NCI-H2227 treated with DMSO at 0.1 percent for 48 hours (cell line): ENCODE measurements around the gene TCF12.
A peak's percentile ranks its signal among the peaks of the same experiment; 100 is the strongest.

ENCODE experiments used
- DNase-seq: peaks from one replicate; lab custom pipeline; 2025; lab: John Stamatoyannopoulos, UW

The TCF12 gene

DNA sequence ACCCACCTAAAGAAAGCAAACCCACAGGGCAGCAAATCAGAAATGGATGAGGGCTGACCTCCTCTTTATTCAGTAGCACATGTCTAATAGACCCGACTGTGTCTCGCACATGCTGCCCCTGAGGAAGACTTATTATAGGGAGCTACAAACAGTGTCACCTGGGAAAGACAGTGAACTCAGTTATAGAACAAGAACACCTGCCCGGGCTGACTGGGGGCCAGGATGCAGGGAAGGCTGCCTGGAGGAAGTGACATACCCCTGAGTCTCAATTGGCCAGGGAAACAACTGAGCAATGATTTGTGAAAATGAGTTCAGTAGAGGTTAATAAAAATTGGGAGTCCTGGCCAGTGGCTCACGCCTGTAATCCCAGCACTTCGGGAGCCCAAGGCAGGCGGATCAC, 379.2 kb downstream of the TCF12 start:
- DNase-seq, result no peak

DNA sequence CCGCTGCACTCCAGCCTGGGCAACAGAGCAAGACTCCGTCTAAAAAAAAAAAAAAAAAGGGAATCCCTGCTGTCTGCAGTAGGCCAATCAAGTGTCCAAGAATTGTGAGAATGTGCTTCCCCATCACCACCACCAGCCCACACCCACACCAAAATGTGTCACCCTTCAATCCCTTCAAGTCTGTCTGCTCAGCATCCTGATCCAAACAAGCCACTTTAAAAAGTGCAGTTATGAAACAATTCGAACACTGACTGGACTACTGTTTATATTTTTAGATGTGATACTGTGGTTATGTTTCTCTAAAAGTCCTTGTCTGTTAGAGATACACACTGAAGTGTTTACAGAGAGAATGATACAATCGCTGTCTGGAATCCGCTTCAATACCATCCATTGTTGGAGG, 379.8 kb downstream of the TCF12 start:
- no peak for DNase-seq

DNA sequence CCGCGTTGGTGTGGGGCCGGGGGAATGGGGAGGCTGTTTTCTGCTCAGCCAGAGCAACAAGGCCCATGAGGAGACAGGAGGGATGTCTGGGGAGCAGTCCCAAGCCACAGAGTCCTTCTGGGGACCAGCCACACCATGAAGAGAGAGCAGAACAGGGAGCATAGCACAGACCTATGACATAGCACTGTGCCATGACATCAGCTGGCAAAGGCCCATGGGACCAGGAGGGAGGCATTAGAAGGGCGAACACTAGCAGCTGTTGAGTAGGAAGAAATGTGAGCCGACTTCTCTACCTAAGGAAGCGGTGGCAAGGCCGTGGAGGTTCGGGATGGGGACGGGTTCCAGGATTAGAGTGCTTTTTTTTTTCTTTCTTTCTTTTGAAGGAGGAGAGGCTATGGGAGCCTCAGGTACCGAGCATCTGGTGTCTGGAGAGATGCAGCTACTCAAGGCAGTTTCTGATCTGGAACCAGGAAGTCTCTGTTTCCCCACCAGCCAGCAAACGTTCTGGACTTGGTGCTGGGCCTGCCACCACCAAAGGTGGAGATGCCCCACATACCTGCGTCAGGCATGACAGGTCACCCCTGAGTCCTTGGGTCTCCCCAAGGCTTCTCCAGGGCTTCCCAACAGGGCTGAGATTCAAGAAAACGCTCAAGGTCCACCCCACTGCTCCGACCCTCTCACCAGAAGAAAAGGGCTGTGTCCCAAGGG, 380.6 kb downstream of the TCF12 start:
- no peak for DNase-seq

DNA sequence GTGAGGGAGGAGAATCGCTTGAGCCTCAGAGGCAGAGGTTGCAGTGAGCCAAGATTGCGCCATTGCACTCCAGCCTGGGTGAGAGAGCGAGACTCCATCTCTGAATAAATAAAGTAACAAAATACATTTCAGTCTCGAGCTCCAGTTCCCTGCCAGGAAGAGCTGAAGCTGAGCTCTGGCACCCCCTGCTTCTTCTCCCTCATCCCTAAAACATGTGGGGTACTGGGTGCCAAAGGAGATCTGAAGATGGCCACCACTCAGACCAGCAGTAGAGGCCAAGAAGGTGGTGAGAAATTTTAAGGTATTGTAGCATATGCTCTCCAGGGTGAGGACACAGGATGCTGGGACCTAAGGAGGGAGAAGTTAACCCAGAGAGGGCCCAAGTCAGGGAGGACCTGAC, 382.9 kb downstream of the TCF12 start:
- no peak for DNase-seq

DNA sequence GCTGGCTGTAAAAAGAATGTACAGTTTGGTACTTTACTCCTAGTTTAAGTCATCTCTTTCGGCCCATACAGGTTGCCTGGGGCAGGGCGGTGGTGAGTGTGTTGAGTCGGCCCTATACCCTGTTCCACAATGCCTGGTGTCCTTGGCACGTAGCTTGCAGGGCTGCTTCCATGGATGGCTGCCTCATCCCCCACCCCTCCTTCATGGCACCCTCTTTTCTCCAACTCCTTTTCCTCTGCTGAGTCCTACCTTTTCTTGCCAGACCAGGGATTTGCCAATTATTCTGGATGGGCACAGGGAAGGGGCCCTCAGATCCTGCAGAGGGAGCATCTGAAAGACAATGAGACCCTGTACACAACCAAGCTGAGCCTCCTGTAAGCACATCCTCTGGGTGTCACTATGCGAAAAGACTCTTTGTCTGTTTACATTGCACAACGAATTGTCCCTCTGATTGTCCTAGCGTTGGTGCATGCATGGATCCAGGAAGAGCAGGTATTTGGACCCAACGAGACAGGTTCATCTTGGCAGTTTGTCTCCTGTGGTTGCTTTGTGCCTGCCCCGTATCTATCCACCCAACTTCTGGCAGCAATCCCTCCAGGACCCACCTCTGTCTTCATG, 384.3 kb downstream of the TCF12 start:
- no peak for DNase-seq

DNA sequence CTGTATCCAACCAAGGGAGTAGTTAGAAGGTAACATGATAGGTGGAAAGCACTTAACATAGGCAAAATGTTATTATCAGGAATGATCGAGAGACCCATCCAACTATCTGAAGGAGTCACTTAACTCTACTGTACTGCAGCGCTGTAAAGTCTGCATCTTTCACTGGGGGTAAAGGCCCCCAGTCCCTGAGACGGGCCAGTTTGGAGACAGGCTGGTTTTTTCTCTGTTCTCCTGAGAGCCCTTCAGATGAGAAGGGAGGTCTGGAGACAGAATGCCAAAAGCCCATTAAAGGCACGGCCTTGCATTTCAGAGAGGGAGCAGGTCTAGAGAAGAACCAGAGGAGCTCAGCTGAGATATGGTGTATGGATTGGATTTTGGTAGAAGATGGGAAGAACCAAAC, 386.6 kb downstream of the TCF12 start:
- DNase-seq, result no peak

DNA sequence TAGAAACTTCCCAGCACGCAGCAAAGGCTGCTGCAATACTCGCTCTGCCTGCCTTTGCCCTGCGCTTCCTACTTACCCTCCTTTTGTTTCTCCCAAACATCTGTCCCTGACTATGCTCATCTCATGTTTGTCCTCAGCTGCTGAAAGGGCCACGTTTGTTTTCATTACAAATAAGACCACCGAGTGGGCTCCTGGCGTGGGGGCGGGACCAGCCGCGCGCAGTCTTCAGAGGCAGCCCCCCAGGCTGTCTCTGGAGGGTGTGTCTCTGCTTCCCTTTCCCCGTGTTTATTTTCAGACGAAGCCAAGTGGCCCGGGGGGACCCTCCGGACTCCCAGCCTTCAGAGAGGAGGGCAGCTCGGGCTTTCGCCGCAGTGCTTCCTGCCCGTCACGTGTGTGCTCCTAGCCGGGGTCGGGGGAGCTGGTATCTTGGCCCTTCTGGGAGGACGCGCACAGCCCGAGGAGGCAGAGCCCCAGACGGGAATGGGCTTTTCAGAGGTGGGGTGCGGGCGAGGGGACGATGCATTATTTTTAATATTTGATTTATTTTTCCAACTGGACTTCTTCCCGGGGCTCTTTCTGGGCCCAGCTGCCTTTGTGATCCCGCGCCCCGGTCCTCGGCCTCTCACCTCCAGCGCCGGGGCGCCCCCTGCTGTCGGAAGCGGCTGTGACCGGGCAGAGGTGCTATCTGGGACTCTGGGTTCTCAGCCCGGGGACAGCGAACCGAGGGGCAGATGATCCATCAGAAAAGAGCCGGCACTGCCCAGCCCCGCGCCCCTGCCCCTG, 387.9 kb downstream of the TCF12 start:
- DNase-seq, result peak; percentile 34

DNA sequence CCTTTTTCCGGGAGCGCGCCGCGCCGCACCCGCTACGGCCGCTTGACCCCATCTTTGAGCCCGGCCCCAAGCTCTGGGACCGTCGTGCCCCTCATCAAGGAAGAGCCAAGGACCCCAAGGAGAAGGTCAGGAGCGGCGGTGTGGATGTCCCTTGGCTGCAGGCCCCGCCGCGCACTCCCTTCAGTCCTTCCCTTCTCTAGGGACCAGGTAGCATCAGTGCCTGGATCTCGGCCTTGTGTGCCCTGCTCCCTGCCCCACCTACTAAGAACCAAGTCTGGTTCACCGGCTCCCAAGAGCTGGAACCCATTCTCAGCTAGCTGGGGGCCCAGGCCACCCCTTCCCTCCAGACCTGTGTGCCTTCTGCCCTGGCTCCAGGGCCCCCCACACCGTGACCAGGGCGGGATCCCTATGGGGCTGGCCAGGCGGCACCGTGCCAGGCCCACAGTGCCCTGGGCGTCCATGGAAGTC, 388.5 kb downstream of the TCF12 start:
- DNase-seq, result no peak

DNA sequence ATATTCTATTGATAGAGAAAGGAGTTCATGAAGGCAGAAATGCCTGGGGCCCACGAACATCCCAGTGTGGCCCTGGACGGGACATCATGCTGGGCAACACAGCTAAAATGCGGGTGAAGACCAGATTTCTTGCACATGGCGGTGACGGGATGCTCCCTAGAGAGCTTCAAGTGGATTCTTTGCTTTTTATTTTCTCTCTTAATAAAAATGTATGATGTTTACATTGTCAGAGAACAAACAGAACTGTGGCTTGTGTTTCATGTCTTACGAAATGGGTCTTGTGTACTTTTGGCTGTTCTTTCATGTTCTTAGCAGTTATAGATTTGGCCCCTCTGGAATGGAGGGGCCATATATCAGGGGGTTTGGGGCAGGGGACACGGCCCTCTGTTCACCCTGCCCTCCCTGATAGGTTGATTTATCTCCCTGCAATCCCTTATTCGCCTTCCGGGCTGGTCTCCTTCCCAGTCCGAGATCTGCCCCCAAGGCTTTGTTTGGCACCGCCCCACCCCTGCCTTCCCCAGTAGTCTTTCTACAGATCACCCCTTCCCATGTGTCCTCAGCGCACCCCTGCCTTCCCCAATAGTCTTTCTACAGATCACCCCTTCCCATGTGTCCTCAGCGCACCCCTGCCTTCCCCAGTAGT, 389.2 kb downstream of the TCF12 start:
- DNase-seq, result no peak

DNA sequence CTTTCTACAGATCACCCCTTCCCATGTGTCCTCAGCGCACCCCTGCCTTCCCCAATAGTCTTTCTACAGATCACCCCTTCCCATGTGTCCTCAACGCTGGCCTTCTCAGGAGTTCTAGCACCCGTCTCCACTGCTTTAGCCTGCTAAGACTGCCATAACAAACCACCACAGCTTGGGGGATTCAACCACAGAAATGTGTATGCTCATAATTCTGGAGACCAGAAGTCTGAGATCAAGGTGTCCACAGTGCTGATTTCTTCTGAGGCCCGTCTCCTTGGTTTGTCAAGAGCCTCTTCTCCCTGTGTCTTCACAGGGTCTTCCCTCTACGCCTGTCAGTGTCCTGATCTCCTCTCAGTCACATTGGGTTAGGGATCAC, 389.7 kb downstream of the TCF12 start:
- DNase-seq, result no peak

DNA sequence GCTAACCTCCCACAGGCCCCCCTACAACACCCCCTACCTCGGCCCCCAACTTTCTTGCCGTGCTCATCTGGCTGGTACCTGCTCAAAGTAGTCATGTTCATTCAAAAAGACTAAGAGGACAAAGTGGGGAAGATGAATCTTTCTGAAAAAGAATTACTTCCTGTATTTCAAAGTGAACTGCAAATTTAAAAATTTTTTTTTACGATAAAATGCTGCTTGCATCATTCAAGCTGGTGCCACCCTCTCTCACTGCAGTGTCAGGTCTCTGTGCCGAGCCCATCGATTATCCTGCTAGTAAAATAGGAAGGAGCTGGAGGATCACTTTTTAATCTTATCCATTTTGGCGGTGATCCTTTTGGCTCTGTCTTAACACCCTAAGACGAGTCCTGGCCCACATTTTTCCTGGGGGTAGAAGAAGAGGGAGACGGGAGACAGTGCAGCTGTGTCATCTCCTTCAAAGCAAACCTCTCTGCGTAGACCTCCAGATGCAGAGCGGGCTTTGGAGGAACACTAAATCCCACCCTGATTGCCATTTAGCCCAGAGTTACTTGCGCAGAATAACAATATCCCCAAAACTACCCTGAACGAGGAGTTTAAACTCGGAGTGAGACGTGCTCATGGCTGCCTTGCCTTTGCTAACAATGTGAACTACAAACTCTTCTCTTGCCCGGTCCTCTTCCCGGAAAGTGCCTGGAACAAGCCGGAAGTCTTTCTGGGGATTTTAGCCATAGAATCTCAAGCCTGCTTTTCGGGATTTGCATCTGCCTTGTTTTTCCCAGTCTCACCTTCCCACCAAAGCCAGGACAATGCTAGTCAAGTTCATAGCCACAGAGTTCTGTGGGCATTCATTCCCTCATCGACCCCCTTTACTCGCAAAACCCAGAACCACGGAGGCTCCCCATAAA, 391.7 kb downstream of the TCF12 start:
- DNase-seq, result no peak

DNA sequence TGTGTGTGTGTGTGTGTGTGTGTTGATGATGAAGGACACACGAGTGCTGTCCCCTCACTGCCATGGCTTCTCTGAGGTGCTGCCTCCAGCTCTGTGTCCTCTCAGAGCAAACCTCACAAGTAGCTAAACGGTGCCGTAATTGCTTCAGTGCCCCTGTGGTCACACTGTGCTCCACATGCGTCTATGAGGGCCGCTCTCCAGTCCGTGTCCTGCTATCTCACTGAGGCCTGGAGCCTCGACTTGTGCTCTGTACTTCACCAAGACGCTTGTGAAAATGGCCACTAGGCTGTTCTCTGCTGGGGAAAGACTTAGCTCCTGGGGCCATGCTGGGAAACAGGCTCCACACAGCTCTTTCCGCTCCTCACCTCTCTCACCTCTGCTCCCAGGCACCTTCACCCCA, 392.4 kb downstream of the TCF12 start:
- DNase-seq, result no peak

DNA sequence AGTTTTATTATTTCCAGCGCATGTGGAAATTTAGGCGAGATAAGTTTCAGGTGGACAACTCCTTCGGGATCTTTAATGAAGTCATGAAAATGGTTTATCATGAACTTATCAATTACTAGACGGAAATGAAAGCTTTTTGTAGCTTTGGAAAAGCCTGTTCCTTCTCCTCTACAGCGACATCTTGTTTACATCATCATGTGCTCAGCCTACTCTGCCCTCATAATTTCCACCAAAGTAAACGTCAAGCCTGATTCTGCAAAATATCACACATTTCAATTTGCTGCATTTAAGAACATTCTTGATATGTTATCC, 393.5 kb downstream of the TCF12 start:
- DNase-seq, result no peak

DNA sequence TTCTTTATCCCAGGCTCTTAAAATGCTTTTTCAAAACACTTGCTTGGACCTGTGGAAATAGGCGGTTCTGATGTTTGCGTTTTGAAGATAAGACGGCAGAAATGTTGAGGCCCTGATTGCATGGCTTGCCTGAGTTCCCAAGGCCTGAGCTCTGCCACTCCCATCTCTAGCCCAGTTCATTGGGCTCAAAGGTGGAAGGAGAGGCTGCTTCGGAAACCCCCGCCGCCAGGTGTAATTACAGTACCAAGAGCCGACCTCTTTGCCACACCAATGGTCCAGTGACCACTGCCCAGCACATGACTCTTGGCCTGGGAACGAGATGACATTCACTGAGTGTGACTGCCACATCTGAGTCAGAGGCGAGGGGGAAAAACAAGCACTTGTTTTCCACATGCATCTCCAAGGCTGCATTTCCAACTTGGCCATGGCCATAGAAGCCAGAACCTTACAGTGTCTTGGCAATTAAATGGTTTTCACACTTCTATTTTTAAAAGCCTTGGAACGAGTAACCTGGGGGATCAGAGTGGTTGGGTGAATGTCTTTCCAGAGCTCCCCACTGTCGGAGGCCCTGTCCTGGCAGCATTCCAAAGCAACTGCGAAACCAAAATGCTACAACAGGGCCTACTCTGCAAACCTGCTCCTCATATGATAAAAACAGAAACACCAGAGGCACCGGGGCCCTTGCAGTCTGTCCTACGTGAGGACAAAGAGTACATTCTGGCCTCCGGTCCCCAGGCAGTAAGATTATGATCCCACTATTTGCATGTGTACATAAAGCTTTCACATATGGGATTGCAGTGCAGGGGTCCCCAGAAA, 394.1 kb downstream of the TCF12 start:
- DNase-seq, result no peak

DNA sequence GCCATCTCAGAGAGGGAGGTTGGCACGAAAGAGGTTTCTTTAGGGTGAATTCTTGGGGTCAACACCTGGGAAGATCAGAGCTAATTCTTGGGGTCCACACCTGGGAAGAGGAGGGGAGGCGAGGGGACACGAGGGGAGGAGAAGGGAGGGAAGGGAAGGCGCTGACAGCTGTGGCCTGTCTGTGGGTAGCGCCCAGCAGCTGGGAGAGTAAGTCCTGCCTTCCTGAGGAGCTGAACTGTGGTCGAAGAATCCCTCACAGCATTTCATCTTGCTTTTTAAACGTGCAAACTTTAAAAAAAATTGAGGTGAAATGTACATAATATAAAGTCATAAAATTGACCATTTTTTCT, 394.7 kb downstream of the TCF12 start:
- DNase-seq, result no peak

DNA sequence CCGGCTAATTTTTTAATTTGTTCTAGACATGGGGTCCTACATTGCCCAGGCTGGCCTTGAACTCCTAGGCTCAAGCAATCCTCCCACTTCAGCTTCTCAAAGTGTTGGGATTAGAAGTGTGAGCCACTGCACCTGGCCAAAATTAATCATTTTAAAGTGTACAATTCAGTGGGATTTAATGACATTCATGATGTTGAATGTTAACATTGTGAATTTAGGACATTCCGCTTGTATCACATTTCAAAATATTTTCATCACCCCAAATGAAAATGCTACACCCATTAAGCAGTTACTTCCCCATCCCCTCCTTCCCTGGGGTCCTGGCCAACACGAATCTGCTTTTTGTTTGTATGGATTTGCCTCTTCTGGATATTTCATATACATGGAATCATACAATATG, 395.8 kb downstream of the TCF12 start:
- DNase-seq, result no peak

DNA sequence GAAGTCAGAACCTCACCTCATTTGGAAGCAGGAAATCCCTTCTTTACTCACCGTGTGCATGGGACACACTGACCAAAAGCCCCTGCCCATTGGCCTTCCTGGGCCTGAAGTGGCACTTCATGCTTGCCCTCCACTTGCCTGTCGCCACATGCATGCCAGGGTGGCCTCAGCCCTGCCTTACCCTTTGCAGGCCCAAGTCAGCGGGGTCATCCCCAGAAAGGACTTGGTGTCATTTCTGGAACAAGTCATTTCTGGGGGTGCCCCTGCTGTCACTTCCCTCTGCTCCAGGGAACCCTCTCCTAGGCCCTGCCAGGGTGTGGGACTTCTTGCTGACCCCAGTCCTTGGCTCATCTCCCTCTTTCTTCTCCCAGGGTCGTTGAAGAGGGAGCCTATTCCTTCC, 398.0 kb downstream of the TCF12 start:
- DNase-seq, result no peak

DNA sequence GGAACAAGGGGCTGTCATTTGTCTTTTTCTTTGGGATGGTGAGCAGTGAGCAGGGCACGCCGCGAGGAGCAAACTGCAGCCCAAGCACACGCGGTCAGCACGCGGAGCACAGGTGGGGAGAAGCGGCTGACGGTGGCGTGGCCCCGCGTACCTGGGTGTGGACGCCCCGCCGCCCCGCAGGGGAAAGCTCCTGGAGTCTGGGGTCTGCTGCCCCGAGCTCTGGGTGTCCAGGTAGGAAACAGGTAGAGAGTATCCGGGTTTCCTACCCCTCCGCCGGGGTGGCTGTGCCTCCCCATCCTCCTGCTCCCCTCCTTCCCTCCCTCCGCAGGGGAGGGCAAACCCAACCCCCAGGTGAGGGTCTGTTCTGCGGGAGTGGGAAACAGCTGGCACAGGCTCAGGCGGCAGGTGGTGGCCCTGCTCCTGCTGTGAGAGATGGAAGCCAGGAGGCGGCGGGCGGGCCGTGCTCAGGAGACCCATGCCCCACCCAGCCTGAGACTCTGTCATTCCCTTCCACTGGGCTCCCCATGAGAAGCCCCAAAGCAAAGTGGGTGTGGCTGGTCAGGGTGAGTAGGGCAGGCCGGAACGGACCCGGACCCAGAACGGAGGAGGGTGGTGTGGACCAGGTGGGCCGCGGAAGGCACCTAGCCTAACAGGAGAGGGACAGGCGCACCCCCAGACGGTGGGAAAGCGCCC, 400.9 kb downstream of the TCF12 start:
- DNase-seq, result no peak

DNA sequence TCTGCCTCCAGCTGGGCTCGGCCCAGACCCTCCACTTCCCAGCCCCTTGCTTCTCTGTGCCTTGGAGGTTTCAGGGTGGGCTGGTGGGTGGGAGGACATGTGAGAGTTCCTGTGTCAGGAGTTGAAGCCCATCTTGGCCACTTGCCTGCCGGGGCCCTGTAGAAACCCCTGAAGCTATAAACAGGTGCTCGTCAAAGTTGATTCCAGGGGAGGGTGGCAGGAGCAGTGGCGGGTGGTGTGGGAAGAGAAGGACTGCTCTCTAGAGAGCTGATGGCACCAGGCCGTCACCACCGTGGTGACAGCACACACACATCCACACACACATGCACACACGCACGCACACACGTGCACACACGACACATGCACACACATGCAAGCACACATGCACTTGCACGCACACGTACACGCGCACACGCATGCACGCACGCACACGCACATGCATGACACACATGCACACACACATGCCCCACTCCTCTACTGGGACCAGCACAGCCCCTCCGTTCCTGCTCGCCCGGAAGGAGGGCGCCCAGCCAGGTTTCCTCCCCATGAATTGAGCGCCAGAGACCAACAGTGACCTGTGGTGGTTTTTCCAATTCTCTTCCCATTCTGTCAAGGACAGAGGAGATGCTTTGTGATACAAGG, 401.6 kb downstream of the TCF12 start:
- DNase-seq, result no peak

DNA sequence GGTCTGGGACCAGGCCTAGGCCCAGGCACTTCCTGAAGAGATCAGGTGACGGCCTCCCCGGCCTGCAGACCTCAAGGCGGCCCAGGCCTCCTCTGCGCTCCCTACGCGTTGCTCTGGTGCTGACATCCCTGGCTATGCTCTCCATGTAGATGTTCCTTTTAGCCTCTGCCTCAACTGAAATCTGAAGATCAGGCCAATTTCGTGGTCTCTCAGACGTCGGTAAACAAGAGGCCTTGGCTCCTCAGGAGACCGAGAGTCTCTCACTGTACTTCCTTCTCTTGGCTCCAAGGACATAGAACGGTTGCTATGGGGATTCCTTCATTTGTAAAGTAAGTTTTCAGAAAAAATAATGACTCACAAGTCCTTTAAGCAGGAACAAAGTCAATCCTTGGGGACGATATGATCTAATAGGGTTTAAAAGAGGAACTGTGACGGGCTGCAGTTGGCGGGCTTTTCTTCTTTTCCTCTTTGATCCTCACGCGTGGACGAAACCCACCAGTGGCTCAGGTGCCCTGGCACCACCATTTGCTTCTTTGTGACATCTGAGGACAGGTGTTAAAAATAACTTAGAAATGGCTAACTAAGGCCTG, 402.3 kb downstream of the TCF12 start:
- DNase-seq, result no peak
